Fibroblast of lung (primary cell): ENCODE results near the gene DCDC2. TPM values are rescaled to one million over a fixed set of nuclear protein-coding genes. Genes with fewer than 3 reads are reported as not detected.

Experiments used
- DNase-seq, 2 donors: peaks; one replicate each; pipeline versions ENCODE4 v3.0.0 to v3.0.0-alpha.2; 2010; ENCODE audit warnings: low read depth in 2 of 2
- H2AFZ ChIP-seq: 2 replicates; pipeline ENCODE4 v1.5.1; 2012; ENCODE audit warnings: low read length, control low read depth, inconsistent platforms
- H3K27ac ChIP-seq: 2 replicates; pipeline ENCODE4 v1.5.1; 2011; ENCODE audit warnings: low read length, control low read depth; ENCODE audit not compliant: insufficient read depth
- H3K27me3 ChIP-seq: 2 replicates; pipeline ENCODE4 v1.5.1; 2011; ENCODE audit warnings: mild to moderate bottlenecking, low read length; ENCODE audit not compliant: control insufficient read depth, insufficient read depth
- H3K36me3 ChIP-seq: 2 replicates; pipeline ENCODE4 v1.5.1; 2011; ENCODE audit warnings: low read length; ENCODE audit not compliant: control insufficient read depth, insufficient read depth
- H3K4me1 ChIP-seq: 2 replicates; pipeline ENCODE4 v1.5.1; 2011; ENCODE audit warnings: low read length; ENCODE audit not compliant: control insufficient read depth, insufficient read depth; ENCODE audit errors: extremely low read depth
- H3K4me2 ChIP-seq: 2 replicates; pipeline ENCODE4 v1.5.1; 2011; ENCODE audit warnings: low read length, control low read depth; ENCODE audit not compliant: insufficient read depth; ENCODE audit errors: extremely low read depth
- H3K4me3 ChIP-seq, 4 experiments: fragments of 200-600 bp in 1 of 4; sonication (generic) in 1 of 4; replicated peaks in 1 of 4; 2 replicates each; pipeline ENCODE4 v1.5.1; 2011 to 2016; ENCODE audit warnings: low read length in 4 of 4, low read depth in 3 of 4, mild to moderate bottlenecking in 3 of 4, control low read depth in 2 of 4, inconsistent platforms in 1 of 4, mixed read lengths in 1 of 4; ENCODE audit not compliant: insufficient read depth in 1 of 4; ENCODE audit errors: control extremely low read depth in 1 of 4
- H3K79me2 ChIP-seq: 2 replicates; pipeline ENCODE4 v1.5.1; 2012; ENCODE audit warnings: mild to moderate bottlenecking, low read length, inconsistent platforms; ENCODE audit not compliant: control insufficient read depth, insufficient read depth
- H3K9ac ChIP-seq: 2 replicates; pipeline ENCODE4 v1.5.1; 2011; ENCODE audit warnings: mild to moderate bottlenecking, low read length, control low read depth; ENCODE audit not compliant: insufficient read depth
- H3K9me3 ChIP-seq: 2 replicates; pipeline ENCODE4 v1.5.1; 2012; ENCODE audit warnings: low read depth, low read length; ENCODE audit not compliant: control insufficient read depth, insufficient read depth
- H4K20me1 ChIP-seq: 2 replicates; pipeline ENCODE4 v1.5.1; 2011; ENCODE audit warnings: low read length; ENCODE audit not compliant: control insufficient read depth, insufficient read depth; ENCODE audit errors: extremely low read depth
- CTCF ChIP-seq, 2 donors: IDR thresholded peaks in 1 of 2; conservative IDR thresholded peaks in 1 of 2; 1 replicate in 1 of 2; 2 replicates in 1 of 2; pipeline ENCODE4 v1.5.1; 2011 to 2012; ENCODE audit warnings: low read length in 2 of 2, control low read depth in 1 of 2, inconsistent platforms in 1 of 2, low read depth in 1 of 2, mild to moderate bottlenecking in 1 of 2
- EZH2 ChIP-seq: IDR thresholded peaks from 2 replicates; pipeline ENCODE4 v1.5.1; 2012; ENCODE audit warnings: low read length, control low read depth, mild to moderate bottlenecking; ENCODE audit errors: missing control alignments
- polyA plus RNA-seq, 2 donors: library from polyadenylated mRNA; depleted of rRNA in 1 of 2; stranded (reverse) in 1 of 2; unstranded in 1 of 2; fragments of >200 nt; gene quantifications; 2 replicates each; pipeline ENCODE4 v1.2.1, GENCODE V29; 2011 to 2012; ENCODE audit warnings: missing spikeins in 1 of 2
- total RNA-seq: library from RNA; depleted of rRNA; stranded (reverse); fragments of >200 nt; gene quantifications from 2 replicates; pipeline ENCODE4 v1.2.1, GENCODE V29; 2014

DCDC2 gene
- total and polyA plus RNA-seq, 2 donors (not counting 1 experiment from before 2014, with no cell fraction given) = 0.01 TPM; not detected in 1

DNA sequence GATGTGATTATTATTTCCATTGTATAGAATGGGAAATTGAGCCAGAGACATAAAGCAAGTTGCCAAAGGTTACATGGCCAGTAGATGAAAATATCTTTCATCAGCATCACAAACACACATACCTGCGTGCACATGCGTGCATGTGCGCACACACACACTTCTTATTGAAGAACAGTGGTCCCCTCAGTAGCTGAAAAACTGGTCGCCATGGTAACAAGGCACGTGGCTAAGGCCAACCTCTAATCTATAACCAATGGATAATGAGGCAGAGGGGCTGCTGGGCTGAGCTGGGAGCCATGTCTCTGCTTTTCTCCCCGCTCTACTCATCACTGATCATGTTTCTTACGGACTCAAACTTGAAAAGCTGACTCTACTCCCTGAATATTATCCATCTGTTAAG, 171.5 kb downstream of the DCDC2 start:
- Histone ChIP-seq H2AFZ (no peak overlapping the region), H3K4me2 (no peak overlapping the region), H3K27me3 (no peaks in the 10 kb centered on the region), H3K4me3 (no peak overlapping the region), H3K27ac (no peak overlapping the region), H3K9ac (no peak overlapping the region), H3K36me3 (no peaks in the 10 kb centered on the region), H4K20me1 (no peaks in the 10 kb centered on the region), H3K79me2 (no peaks in the 10 kb centered on the region), H3K4me1 (no peaks in the 10 kb centered on the region), H3K9me3 (no peaks in the 10 kb centered on the region)
- no peak for TF ChIP-seq CTCF (conservative IDR thresholded peaks at IDR 0.05 in 1 of 2, IDR thresholded peaks at IDR 0.05 in 1 of 2; ENCODE audit: low read depth in 1 of 2, low read length in 2 of 2)
- no peak for TF ChIP-seq EZH2
- DNase-seq = no peak

DNA sequence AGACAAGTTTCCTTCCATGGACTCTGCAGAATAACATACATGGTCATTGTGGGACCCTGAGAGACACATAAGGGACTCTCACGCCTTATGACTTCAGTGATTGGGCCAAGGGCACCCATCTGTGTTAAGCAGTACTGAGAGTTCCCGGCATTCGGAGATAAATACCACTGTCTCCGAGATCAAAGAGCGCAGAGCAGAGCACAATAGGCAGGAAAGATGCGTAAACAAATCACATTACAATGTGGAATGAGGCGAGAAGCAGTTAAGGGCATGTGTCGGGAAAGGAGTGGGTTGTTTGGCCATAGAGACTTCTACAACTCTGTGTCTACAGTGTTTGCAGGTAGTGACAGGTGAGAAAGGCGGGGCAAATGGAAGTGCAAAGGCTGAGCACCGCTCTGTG, 174.3 kb downstream of the DCDC2 start:
- Histone ChIP-seq H3K9me3 (no peaks in the 10 kb centered on the region), H3K27ac (no peak overlapping the region), H4K20me1 (no peaks in the 10 kb centered on the region), H3K4me3 (no peak overlapping the region), H3K9ac (no peak overlapping the region), H3K4me2 (no peak overlapping the region), H3K27me3 (no peaks in the 10 kb centered on the region), H3K4me1 (no peaks in the 10 kb centered on the region), H2AFZ (no peak overlapping the region), H3K36me3 (no peaks in the 10 kb centered on the region), H3K79me2 (no peaks in the 10 kb centered on the region)
- no peak for DNase-seq
- TF ChIP-seq EZH2 = no peak
- no peak for TF ChIP-seq CTCF (conservative IDR thresholded peaks at IDR 0.05 in 1 of 2, IDR thresholded peaks at IDR 0.05 in 1 of 2; ENCODE audit: low read depth in 1 of 2, low read length in 2 of 2)

DNA sequence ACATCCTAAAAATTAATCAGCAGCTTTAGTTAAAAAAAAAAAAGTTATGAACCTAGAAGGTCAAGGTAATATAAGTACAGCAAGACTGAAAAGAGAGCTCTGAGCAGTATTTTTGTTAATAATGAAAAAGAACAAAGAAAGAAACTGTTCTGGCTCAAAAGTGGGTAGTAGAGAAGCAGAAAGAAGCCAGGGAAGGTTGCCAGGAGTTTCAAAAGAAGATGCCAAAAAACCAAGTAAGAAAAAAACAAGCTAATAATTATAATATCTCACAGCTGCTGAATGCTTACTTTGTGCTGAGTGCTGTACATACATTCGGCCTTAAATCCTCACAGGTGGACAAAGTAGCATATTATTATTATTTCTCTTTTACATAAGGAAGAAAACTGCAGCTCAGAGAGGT, 200.0 kb downstream of the DCDC2 start:
- no peaks in the 10 kb centered on the region for H3K4me1 ChIP-seq
- no peak overlapping the region for H2AFZ ChIP-seq
- H3K79me2 ChIP-seq = no peaks in the 10 kb centered on the region
- DNase-seq = no peak
- no peak overlapping the region for H3K27ac ChIP-seq
- no peaks in the 10 kb centered on the region for H4K20me1 ChIP-seq
- no peaks in the 10 kb centered on the region for H3K36me3 ChIP-seq
- no peak overlapping the region for H3K4me3 ChIP-seq
- H3K9ac ChIP-seq = no peak overlapping the region
- H3K9me3 ChIP-seq = no peaks in the 10 kb centered on the region
- no peak for TF ChIP-seq EZH2
- no peak for TF ChIP-seq CTCF (conservative IDR thresholded peaks at IDR 0.05 in 1 of 2, IDR thresholded peaks at IDR 0.05 in 1 of 2; ENCODE audit: low read depth in 1 of 2, low read length in 2 of 2)
- H3K4me2 ChIP-seq = no peak overlapping the region
- H3K27me3 ChIP-seq = no peaks in the 10 kb centered on the region
